HG02870 (cell line): ENCODE results near the gene STK24.

ENCODE experiments used
- ATAC-seq: cut with Tn5 transposase; IDR thresholded peaks from one replicate; pipeline ENCODE4 v1.9.1; 2021; ENCODE audit warnings: mild to moderate bottlenecking, moderate library complexity; ENCODE audit not compliant: unreplicated experiment

STK24 gene

GRCh38 chr13:98557937-98558792, 18.7 kb downstream of the STK24 start:
- ATAC-seq = no peak

- ATAC-seq = no peak
Measured at GRCh38 chr13:98556968-98557631, 19.8 kb downstream of the STK24 start.

GRCh38 chr13:98556142-98556816, 20.6 kb downstream of the STK24 start:
- no peak for ATAC-seq

GRCh38 chr13:98549728-98550317, 27.1 kb downstream of the STK24 start:
- peak; percentile 70 for ATAC-seq

- peak; percentile 33 for ATAC-seq
Measured at GRCh38 chr13:98549006-98549727, 27.7 kb downstream of the STK24 start.

- ATAC-seq = no peak
Measured at GRCh38 chr13:98548230-98548629, 28.7 kb downstream of the STK24 start.

- ATAC-seq = no peak
Measured at GRCh38 chr13:98547455-98547854, 29.5 kb downstream of the STK24 start.

- no peak for ATAC-seq
Measured at GRCh38 chr13:98546402-98546801, 30.5 kb downstream of the STK24 start.

- no peak for ATAC-seq
Measured at GRCh38 chr13:98544104-98544710, 32.7 kb downstream of the STK24 start.

- peak; percentile 36 for ATAC-seq
Measured at GRCh38 chr13:98543378-98544103, 33.4 kb downstream of the STK24 start.

- peak; percentile 54 for ATAC-seq
Measured at GRCh38 chr13:98542568-98543377, 34.1 kb downstream of the STK24 start.

GRCh38 chr13:98541701-98542203, 35.2 kb downstream of the STK24 start:
- no peak for ATAC-seq

- ATAC-seq = no peak
Measured at GRCh38 chr13:98541191-98541590, 35.7 kb downstream of the STK24 start.

- no peak for ATAC-seq
Measured at GRCh38 chr13:98540476-98540875, 36.4 kb downstream of the STK24 start.

- ATAC-seq = no peak
Measured at GRCh38 chr13:98539666-98540065, 37.2 kb downstream of the STK24 start.

GRCh38 chr13:98538876-98539275, 38.0 kb downstream of the STK24 start:
- ATAC-seq = no peak

GRCh38 chr13:98537740-98538139, 39.2 kb downstream of the STK24 start:
- no peak for ATAC-seq

- ATAC-seq = no peak
Measured at GRCh38 chr13:98537306-98537705, 39.6 kb downstream of the STK24 start.

GRCh38 chr13:98536729-98537128, 40.2 kb downstream of the STK24 start:
- ATAC-seq = no peak
